Bronchial epithelial cell (primary cell): ENCODE data around the gene CAMTA1. TPM values are rescaled to one million over a fixed set of nuclear protein-coding genes. Genes with fewer than 3 reads are reported as not detected.

Experiments used
- DNase-seq: peaks from one replicate; pipeline ENCODE4 v3.0.0-alpha.2; 2010; ENCODE audit warnings: low read depth
- FAIRE-seq: peaks from 2 replicates; lab custom pipeline; 2011; peaks lifted over from hg19 to GRCh38; lab: Jason Lieb, UNC
- H3K27me3 ChIP-seq: 2 replicates; pipeline ENCODE4 v1.5.1; 2011; ENCODE audit warnings: low read length; ENCODE audit not compliant: control insufficient read depth, insufficient read depth
- H3K36me3 ChIP-seq: 2 replicates; pipeline ENCODE4 v1.5.1; 2011; ENCODE audit warnings: low read length; ENCODE audit not compliant: control insufficient read depth, insufficient read depth
- H3K4me3 ChIP-seq: 2 replicates; pipeline ENCODE4 v1.5.1; 2011; ENCODE audit warnings: mild to moderate bottlenecking, low read depth, low read length, control low read depth
- total RNA-seq: library from RNA; depleted of rRNA; stranded (reverse); fragments of >200 nt; gene quantifications from 2 replicates; pipeline ENCODE4 v1.2.1, GENCODE V29; 2014
- TF ChIP-seq, protein P1 (sequence below): IDR thresholded peaks from 2 replicates; pipeline ENCODE4 v1.5.1; 2011; ENCODE audit warnings: mild to moderate bottlenecking, moderate library complexity, low read length, control low read depth, inconsistent platforms; ENCODE audit not compliant: insufficient read depth, severe bottlenecking

The CAMTA1 gene
- total RNA-seq, 1 donor from 2014 or later = 68.2 TPM

DNA sequence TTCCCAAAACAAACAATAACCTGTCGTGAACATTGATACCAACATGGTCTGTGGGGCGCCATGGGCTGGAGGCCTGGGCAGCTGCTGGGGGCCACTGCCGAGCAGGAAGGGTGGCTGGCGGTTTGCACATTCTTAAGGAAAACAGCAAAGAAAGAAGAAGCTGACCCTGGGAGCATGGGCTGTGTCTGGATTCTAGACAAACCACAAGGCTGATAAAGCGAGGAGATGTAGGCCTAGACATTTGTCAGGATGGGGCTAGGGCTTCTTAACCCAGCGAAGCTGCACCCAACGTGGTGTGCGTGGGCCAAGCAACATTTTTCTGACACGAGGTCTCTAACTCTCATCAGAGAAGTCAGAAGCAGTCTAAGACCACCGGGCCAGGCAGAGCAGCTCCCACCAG is 663.7 kb downstream of the CAMTA1 start:
- no peak overlapping the region for H3K4me3 ChIP-seq
- FAIRE-seq (no peak), DNase-seq (no peak)
- H3K27me3 ChIP-seq = no peaks in the 10 kb centered on the region
- no peaks in the 10 kb centered on the region for H3K36me3 ChIP-seq
- TF ChIP-seq, protein P1, sequence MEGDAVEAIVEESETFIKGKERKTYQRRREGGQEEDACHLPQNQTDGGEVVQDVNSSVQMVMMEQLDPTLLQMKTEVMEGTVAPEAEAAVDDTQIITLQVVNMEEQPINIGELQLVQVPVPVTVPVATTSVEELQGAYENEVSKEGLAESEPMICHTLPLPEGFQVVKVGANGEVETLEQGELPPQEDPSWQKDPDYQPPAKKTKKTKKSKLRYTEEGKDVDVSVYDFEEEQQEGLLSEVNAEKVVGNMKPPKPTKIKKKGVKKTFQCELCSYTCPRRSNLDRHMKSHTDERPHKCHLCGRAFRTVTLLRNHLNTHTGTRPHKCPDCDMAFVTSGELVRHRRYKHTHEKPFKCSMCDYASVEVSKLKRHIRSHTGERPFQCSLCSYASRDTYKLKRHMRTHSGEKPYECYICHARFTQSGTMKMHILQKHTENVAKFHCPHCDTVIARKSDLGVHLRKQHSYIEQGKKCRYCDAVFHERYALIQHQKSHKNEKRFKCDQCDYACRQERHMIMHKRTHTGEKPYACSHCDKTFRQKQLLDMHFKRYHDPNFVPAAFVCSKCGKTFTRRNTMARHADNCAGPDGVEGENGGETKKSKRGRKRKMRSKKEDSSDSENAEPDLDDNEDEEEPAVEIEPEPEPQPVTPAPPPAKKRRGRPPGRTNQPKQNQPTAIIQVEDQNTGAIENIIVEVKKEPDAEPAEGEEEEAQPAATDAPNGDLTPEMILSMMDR = no peak

DNA sequence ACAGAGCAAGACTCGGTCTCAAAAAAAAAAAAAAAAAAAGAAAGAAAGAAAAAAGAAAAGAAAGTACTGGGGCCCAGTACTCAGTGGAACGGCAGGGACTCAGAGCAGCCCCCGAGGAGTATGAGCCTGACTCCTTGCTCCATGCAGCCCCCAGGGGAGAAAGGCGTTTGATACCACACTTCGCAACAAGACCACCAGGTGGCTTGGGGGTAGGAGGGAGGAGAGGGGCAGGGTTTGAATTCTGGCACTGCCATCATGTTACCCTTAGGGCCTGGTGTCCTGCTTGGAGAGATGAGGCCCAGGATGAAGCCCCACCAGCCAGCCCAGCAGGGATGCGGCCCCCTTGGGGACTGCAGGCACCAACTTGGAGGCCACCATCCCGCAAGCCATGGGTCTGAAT is 664.5 kb downstream of the CAMTA1 start:
- DNase-seq (no peak), FAIRE-seq (peak; percentile 72)
- TF ChIP-seq, protein P1 = no peak

DNA sequence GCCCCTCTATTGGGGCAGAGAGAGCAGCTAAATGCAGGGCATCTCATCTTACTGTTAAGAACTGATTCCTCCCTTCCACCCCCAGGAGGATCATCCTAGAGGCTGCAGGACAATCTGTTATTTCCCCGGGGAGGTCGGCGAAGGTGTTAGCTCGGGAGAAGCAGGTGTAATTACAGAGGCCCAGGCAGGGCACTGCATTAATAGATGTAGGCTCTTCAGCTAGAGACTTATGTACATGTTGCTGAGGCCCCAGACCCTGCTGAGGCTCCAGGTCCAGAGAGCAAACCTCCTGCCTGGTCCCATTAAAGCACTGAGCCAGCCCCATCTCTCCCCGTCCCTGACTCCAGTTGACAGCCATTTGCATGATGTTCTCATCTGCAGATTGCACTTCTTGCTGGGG is 665.6 kb downstream of the CAMTA1 start:
- no peak for FAIRE-seq

More for the DNA sequence above, 664.5 kb downstream of the CAMTA1 start:
- Histone ChIP-seq H3K36me3 (no peaks in the 10 kb centered on the region), H3K27me3 (no peaks in the 10 kb centered on the region), H3K4me3 (no peak overlapping the region)

DNA sequence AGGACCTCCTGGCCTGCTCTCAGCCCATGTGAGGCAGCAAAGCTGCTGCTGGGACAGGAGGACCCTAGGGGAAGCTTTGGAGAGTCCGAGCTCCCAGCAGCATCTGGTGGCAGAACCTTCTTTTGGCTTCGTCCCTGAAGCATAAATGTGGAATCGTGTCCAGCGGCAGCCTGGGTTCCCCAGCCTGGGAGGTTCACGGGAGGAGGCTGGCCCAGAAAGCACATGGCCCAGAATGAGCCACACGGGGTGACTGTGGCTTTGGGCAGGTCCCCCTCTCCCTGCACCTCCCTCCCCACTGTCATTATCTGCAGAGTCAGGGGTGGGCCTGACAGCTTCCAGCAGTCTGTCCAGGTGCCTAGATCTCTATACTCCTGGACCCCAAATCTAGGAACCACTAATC is 667.8 kb downstream of the CAMTA1 start:
- no peak for DNase-seq
- Histone ChIP-seq H3K4me3 (no peak overlapping the region), H3K36me3 (no peaks in the 10 kb centered on the region), H3K27me3 (peaks cover 4% of the 10 kb centered on the region)
- TF ChIP-seq, protein P1 = no peak
- FAIRE-seq = no peak

More for the DNA sequence above, 665.6 kb downstream of the CAMTA1 start:
- DNase-seq = no peak
- H3K27me3 ChIP-seq = peaks cover 3% of the 10 kb centered on the region
- H3K36me3 ChIP-seq = no peaks in the 10 kb centered on the region
- no peak overlapping the region for H3K4me3 ChIP-seq
- TF ChIP-seq, protein P1 = no peak

DNA sequence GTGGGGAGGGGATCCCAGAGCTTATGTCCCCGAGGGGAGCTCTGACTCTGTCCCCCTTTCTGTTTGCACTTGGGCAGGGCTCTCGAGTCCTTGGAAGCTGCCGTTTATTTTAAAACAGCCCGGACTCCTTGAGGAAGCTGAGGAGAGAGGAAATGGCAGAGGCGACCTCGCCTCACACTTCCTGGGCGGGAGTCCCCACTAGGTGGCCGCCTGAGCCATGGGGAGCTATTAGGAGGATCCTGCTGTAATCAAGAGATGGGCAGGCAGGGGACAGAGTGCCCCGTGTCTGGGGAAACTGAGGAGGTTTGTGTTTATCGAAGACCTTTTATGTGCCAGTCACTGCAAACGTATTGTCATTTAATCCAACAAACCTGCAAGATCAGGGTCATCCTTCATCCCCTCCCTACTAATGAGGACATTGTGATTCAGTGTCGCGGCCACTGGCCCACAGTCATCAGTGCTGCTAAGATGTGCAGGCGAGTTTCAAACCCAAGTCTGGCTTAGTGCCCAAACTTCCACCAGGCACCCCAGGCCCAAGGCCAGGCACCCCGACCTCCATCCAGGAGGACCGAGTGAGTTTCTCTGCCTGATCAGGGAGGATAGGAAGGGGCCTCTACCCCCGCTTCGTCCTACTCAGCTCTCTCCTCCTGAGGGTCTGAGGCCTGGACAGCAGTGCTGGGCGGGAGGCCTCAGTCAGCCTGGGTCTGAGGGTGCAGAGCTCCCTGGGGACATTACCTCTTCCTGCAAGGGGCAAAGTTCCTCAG is 669.0 kb downstream of the CAMTA1 start:
- Histone ChIP-seq H3K27me3 (peaks cover 9% of the 10 kb centered on the region), H3K4me3 (no peak overlapping the region), H3K36me3 (no peaks in the 10 kb centered on the region)
- FAIRE-seq (no peak), DNase-seq (peak; percentile 16)
- TF ChIP-seq, protein P1 = peak; percentile 64
